Measurements from ENCODE around the gene RAD51B. TPM values are rescaled to one million over a fixed set of nuclear protein-coding genes. Genes with fewer than 3 reads are reported as not detected.

RAD51B gene
- total RNA-seq, 1 experiment from 2014 or later, result 29.9 TPM

DNA sequence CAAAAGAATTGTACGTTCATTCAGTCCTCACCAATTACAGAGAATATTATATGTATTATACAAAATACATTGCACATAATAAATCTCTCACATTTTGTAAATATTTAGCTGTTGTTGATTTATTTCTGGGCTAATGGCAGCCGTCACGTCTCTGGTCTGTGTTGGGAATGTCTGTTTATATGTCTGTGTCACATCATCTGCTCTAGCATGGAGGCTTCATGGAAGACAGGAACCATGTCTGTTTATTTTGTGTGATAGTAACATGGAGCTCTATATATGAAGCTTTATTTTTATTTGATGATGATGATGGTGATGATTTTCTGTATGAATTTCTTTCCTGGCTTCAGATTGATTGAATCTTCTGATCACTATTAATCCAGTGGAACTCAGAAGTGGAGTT is 138.4 kb downstream of the RAD51B start:
- Histone ChIP-seq H3K4me3 (no peak overlapping the region), H3K9me3 (ENCODE audit: insufficient read depth, low read depth) (no peaks in the 10 kb centered on the region; the same call in 1 of the 2 replicates)

DNA sequence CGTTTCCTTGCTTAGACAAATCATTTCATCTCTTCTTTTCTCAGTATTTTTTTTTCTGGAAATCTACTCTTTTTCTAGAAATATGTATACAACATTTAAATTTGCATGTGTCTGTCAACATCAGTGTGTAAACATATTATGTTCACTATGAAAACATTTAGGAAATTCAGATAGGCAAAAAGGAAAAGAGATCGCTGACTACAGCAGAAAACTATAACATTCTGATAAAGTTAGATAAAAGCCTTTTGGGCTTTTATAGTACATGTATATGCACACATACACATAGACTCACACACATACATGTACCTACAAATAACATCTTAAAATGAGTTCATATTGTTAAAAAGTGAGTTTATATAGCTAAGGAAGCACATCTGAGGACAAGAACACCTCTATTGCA is 142.1 kb downstream of the RAD51B start:
- no peaks in the 10 kb centered on the region for H3K79me2 ChIP-seq (ENCODE audit: low read depth)
- no peaks in the 10 kb centered on the region for H3K36me3 ChIP-seq (ENCODE audit: low read depth)
- H3K9me2 ChIP-seq (ENCODE audit: insufficient read depth), result no peaks in the 10 kb centered on the region
- no peak overlapping the region for H3K4me3 ChIP-seq
- H2AFZ ChIP-seq, result no peak overlapping the region
- H3F3A ChIP-seq (ENCODE audit: insufficient read depth, low read depth), result peaks cover 24% of the 10 kb centered on the region
- POLR2A ChIA-PET (ENCODE audit: unreplicated experiment), result no interaction called here
- H3K27ac ChIP-seq, result no peak overlapping the region
- no TSS peak for BruUV-seq (replicated peaks)
- intact Hi-C loops (cut with micrococcal nuclease; ENCODE audit: unreplicated experiment), result loop anchor here (5.0 kb wide), 2 partner anchors 271 to 286 kb away; no protein-coding TSS in a partner anchor
- no peak for DNase-seq
- H3K4me1 ChIP-seq (replicated peaks; ENCODE audit: insufficient read depth), result peaks cover 38% of the 10 kb centered on the region
- H3K9me3 ChIP-seq (ENCODE audit: insufficient read depth, low read depth), result 0 out of 2 replicates have a peak, but pooled peaks cover 4% of the 10 kb centered on the region
- CTCF ChIA-PET, result no interaction called here
- no peak for TF ChIP-seq EZH2 (IDR thresholded peaks at IDR 0.05; ENCODE audit: low read depth)
- TF ChIP-seq, protein P1, sequence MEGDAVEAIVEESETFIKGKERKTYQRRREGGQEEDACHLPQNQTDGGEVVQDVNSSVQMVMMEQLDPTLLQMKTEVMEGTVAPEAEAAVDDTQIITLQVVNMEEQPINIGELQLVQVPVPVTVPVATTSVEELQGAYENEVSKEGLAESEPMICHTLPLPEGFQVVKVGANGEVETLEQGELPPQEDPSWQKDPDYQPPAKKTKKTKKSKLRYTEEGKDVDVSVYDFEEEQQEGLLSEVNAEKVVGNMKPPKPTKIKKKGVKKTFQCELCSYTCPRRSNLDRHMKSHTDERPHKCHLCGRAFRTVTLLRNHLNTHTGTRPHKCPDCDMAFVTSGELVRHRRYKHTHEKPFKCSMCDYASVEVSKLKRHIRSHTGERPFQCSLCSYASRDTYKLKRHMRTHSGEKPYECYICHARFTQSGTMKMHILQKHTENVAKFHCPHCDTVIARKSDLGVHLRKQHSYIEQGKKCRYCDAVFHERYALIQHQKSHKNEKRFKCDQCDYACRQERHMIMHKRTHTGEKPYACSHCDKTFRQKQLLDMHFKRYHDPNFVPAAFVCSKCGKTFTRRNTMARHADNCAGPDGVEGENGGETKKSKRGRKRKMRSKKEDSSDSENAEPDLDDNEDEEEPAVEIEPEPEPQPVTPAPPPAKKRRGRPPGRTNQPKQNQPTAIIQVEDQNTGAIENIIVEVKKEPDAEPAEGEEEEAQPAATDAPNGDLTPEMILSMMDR (conservative IDR thresholded peaks at IDR 0.05), result no peak
- H3K27me3 ChIP-seq (ENCODE audit: insufficient read depth, low read depth), result no peaks in the 10 kb centered on the region
- no peaks in the 10 kb centered on the region for H4K20me1 ChIP-seq (ENCODE audit: insufficient read depth)
- H3K4me2 ChIP-seq, result no peak overlapping the region

More for the DNA sequence above, 138.4 kb downstream of the RAD51B start:
- intact Hi-C loops (cut with micrococcal nuclease; ENCODE audit: unreplicated experiment), result no loop called here
- Histone ChIP-seq H3F3A (ENCODE audit: insufficient read depth, low read depth) (peaks cover 2% of the 10 kb centered on the region), H3K4me1 (replicated peaks; ENCODE audit: insufficient read depth) (peaks cover 10% of the 10 kb centered on the region), H3K27me3 (ENCODE audit: insufficient read depth, low read depth) (no peaks in the 10 kb centered on the region), H3K36me3 (ENCODE audit: low read depth) (no peaks in the 10 kb centered on the region), H3K79me2 (ENCODE audit: low read depth) (no peaks in the 10 kb centered on the region), H3K9me2 (ENCODE audit: insufficient read depth) (no peaks in the 10 kb centered on the region), H2AFZ (no peak overlapping the region), H4K20me1 (ENCODE audit: insufficient read depth) (no peaks in the 10 kb centered on the region), H3K4me2 (no peak overlapping the region), H3K27ac (no peak overlapping the region)
- TF ChIP-seq, protein P1 (conservative IDR thresholded peaks at IDR 0.05), result no peak
- no peak for TF ChIP-seq EZH2 (IDR thresholded peaks at IDR 0.05; ENCODE audit: low read depth)
- DNase-seq, result no peak
- CTCF ChIA-PET, result no interaction called here
- POLR2A ChIA-PET (ENCODE audit: unreplicated experiment), result interaction anchor here (0.5 kb wide), 1 partner anchor 125 kb away, joined by 3 read pairs; no protein-coding TSS in a partner anchor
- BruUV-seq (replicated peaks), result no TSS peak

DNA sequence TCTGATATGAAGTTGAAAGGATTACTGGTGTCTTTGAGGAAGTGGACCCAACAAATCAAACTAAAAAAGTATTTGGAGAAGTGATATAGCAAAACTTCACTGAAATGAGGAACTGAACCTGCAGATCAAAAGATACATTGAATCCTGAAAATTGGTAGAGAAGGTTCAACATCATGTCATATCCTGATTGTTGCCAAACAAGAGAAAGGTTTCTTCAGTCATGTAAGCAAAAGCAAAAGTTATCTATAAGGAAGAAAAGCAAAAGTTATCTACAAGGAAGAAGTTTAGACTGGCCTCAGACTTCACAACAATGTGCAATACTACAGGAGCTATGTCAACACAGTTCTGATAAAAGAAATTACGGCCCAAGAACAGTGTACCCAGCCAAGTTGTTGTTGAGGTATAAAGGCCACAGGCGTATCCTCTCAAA is 142.7 kb downstream of the RAD51B start:
- no peak overlapping the region for H2AFZ ChIP-seq
- no peaks in the 10 kb centered on the region for H3K79me2 ChIP-seq (ENCODE audit: low read depth)
- H3F3A ChIP-seq (ENCODE audit: insufficient read depth, low read depth), result peaks cover 24% of the 10 kb centered on the region
- ChIA-PET POLR2A (ENCODE audit: unreplicated experiment) (no interaction called here), CTCF (no interaction called here)
- H3K27ac ChIP-seq, result 0 out of 2 replicates have a peak overlapping the region, but pooled peaks have one; percentile 5
- intact Hi-C loops (cut with micrococcal nuclease; ENCODE audit: unreplicated experiment), result loop anchor here (5.0 kb wide), 2 partner anchors 270 to 285 kb away; no protein-coding TSS in a partner anchor
- 0 out of 2 replicates have a peak, but pooled peaks cover 4% of the 10 kb centered on the region for H3K9me3 ChIP-seq (ENCODE audit: insufficient read depth, low read depth)
- H3K27me3 ChIP-seq (ENCODE audit: insufficient read depth, low read depth), result no peaks in the 10 kb centered on the region
- no peak overlapping the region for H3K4me3 ChIP-seq
- DNase-seq, result no peak
- TF ChIP-seq, protein P1 (conservative IDR thresholded peaks at IDR 0.05), result no peak
- TF ChIP-seq EZH2 (IDR thresholded peaks at IDR 0.05; ENCODE audit: low read depth), result no peak
- no peaks in the 10 kb centered on the region for H4K20me1 ChIP-seq (ENCODE audit: insufficient read depth)
- peaks cover 38% of the 10 kb centered on the region for H3K4me1 ChIP-seq (replicated peaks; ENCODE audit: insufficient read depth)
- no peaks in the 10 kb centered on the region for H3K9me2 ChIP-seq (ENCODE audit: insufficient read depth)
- no peaks in the 10 kb centered on the region for H3K36me3 ChIP-seq (ENCODE audit: low read depth)
- H3K4me2 ChIP-seq, result no peak overlapping the region
- BruUV-seq (replicated peaks), result no TSS peak
